ENCODE measurements around the gene FBXL12.

The FBXL12 gene

DNA sequence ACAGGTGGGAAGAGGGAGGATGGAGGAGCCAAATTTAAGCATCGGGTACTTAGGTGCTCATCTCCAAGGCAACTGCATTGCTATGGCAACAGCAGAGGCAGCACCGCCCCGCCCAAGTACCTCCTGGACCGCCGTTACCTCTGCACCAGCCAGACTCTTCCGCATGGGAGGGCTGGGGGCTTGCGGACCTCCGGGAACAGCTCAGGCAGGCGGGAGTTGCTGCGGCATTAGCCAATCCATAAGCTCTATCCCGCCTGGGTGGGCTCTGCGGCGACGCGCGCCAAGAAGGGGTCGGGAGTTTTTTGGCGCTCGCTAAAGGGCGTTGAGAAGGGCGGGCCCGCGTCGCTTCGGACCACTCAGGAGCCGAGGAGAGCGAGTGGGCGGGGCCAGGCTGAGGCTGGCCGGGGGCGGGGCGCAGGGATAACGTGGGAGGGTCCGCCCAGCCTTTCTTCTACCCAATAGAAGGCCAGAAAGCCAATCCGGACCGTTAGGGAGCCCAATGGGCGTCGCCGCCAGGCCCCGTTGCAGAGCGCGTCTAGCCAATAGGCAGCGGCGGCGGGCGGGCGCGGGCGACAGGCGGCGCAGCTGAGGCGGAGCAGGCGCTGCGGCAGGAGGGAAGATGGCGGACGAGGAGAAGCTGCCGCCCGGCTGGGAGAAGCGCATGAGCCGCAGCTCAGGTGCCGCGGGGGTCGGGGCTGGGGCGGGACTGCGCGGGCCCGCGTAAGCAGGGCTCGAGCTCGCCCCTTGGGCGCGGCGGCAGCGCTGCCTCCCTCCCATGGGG, 16.0 kb upstream of the FBXL12 start, which contains the start of gene PIN1:
PIN1 (plus strand) TSS at position 593 of the 781 bp plus-strand sequence; CDS start at position 620, 27 bp downstream.
- peak within 1 kb of the TSS; percentile 81 for H3K27ac ChIP-seq
- no peak for TF ChIP-seq ZFX (IDR thresholded peaks at IDR 0.05)
- TF ChIP-seq, protein P1, sequence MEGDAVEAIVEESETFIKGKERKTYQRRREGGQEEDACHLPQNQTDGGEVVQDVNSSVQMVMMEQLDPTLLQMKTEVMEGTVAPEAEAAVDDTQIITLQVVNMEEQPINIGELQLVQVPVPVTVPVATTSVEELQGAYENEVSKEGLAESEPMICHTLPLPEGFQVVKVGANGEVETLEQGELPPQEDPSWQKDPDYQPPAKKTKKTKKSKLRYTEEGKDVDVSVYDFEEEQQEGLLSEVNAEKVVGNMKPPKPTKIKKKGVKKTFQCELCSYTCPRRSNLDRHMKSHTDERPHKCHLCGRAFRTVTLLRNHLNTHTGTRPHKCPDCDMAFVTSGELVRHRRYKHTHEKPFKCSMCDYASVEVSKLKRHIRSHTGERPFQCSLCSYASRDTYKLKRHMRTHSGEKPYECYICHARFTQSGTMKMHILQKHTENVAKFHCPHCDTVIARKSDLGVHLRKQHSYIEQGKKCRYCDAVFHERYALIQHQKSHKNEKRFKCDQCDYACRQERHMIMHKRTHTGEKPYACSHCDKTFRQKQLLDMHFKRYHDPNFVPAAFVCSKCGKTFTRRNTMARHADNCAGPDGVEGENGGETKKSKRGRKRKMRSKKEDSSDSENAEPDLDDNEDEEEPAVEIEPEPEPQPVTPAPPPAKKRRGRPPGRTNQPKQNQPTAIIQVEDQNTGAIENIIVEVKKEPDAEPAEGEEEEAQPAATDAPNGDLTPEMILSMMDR (conservative IDR thresholded peaks at IDR 0.05): no peak; the same call in 1 of the 2 replicates

DNA sequence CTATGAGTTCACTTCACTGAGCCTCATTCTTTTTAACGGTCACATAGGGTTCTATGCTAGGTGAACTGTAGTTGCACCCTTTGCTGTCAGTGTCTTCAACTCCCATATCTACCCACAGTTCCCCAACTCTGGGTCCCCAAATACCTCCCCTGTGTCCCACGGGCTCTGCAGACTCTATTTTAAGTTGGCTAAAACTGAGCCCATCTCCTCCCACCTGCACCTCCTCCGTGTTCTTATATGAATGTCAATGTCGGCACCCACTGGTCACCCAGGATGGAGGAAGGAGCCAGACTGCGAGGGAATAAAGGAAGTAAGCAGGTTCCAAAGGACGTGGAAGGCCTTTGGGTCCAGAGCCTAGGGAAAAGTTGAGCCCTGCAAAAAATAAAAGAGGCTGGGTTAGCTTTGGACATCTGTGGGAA, 15.4 kb upstream of the FBXL12 start:
- TF ChIP-seq ZFX (IDR thresholded peaks at IDR 0.05): no peak
- TF ChIP-seq, protein P1 (conservative IDR thresholded peaks at IDR 0.05): no peak
- no peak overlapping the region for H3K27ac ChIP-seq

DNA sequence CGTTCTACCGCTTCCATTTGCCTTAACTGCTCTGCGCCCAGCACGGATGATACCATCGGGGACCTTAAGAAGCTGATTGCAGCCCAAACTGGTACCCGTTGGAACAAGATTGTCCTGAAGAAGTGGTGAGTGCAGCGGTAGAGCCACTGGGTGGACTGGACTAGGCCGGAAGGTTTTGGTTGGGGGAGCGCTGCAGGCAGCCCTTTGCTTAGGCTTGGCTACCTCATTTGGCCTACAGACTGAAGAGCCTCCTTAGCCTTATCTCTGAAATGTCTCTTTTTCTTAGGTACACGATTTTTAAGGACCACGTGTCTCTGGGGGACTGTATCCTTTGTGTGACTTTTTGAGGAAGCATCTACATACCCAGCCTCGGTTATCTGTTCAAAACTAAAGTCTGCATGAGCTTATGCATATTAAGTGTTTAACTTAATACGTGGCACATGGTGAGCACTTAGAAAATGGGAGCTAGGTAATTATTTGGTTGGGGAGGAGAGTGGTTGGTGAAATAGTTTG, 9.7 kb upstream of the FBXL12 start:
- TF ChIP-seq ZFX (IDR thresholded peaks at IDR 0.05): no peak
- TF ChIP-seq, protein P1 (conservative IDR thresholded peaks at IDR 0.05): no peak
- peak overlapping the region; percentile 79 for H3K27ac ChIP-seq

DNA sequence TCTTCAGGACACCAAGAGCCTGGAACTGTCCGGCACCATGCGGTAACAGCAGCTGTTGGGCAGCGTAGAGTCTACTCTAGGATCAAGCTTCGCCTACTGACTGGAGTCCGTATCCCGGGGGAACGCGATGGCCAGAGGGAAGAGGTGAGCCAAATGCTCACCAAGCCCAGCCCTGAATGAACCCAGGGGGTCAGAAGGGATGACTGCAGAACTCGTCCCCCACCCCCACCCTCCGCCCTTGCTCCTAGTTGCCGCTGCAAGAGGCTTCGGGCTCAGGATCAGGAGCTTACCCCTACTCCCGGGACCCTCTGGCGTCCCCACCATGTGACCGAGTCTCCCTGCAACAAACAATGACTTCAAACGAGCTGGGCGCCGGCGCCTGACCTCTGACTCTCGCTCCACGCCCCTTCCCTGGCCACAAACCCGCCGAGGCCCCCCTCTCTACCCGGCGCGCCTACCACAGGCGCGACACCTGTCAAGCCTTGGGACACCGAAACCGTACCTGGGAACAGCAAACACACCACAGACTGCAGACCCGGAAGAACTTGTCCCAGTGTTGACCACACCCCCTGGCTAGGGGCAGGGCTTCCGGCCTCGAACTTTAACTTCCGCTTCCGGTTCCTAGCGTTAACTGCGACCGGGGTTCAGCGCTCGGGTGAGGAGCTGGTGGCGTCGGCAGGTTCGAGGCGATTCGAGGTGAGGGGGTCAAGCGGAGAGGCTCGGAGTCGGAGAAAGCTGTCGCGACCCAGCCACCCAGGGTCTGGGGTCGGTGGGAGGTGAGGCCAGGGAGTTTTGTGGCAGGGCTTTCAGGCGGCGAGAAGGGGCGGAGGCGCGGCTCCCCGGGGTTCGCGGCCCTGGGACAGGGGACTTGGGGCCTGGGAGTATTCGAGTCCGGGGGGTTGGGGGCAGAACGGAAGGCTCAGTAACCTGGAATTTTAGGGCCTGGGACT, 8.7 kb upstream of the FBXL12 start, which contains the start of gene UBL5:
UBL5 (plus strand) TSS at position 630 of the 950 bp plus-strand sequence. CDS start 420 bp downstream, outside the sequence.
- TF ChIP-seq, protein P1 (conservative IDR thresholded peaks at IDR 0.05): no peak
- TF ChIP-seq ZFX (IDR thresholded peaks at IDR 0.05): peak; percentile 53; the same call in 1 of the 2 replicates
- H3K27ac ChIP-seq: peak within 1 kb of the TSS; percentile 79

DNA sequence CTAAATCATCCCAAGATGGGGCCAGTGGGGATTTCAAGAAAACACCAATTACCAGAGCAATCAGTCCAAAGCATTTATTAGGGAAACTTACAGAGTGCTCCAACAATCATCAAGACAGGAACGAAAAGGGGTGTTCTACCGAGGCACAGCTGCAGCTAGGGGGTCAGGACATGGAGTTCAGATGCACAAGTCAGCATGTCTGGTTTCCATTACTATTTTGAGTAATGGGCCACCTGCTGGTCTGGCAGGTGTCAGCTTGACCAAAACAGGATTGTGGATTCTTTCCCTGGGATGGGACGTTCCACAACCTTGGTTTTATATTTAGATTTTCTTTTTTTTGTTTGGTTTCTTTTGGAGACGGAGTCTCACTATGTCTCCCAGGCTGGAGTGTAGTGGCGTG, 4.9 kb upstream of the FBXL12 start:
- TF ChIP-seq ZFX (IDR thresholded peaks at IDR 0.05): no peak
- TF ChIP-seq, protein P1 (conservative IDR thresholded peaks at IDR 0.05): no peak
- no peak overlapping the region for H3K27ac ChIP-seq

DNA sequence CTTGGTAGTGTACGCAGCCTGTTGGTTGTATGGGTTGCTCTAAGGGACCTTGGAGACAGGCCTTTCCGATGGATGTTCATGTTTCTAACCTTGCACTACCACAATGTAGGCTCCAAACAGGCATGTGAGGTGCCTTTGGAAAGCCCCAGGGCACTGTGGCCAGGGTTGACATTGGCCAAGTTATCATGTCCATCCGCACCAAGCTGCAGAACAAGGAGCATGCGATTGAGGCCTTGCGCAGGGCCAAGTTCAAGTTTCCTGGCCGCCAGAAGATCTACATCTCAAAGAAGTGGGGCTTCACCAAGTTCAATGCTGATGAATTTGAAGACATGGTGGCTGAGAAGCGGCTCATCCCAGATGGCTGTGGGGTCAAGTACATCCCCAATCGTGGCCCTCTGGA, 1.2 kb upstream of the FBXL12 start:
- H3K27ac ChIP-seq: peak overlapping the region; percentile 19

DNA sequence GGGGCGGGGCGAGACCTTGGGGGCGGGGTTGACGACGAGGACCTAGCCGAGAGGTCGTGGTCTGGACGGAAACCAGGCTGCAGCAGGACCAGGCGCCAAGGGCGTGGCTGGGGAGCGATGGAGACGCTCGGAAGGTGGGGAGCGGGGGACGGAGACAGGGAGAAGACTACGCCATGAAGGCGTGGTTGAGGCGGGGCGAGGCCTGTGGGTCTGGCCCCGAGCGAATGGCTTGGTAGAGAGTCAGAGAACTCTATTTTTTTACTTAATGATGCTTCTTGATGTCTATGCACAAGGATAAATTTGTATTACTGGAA, 674 bp upstream of the FBXL12 start:
- TF ChIP-seq ZFX (IDR thresholded peaks at IDR 0.05): no peak
- TF ChIP-seq, protein P1 (conservative IDR thresholded peaks at IDR 0.05): no peak
- peak overlapping the region; percentile 19 for H3K27ac ChIP-seq
